ENCODE data around the gene RIMS3. TPM values are rescaled to one million over a fixed set of nuclear protein-coding genes. Genes with fewer than 3 reads are reported as not detected.

RIMS3 gene
- total RNA-seq, 1 donor from 2014 or later, result 26.0 TPM

- Mint-ChIP-seq H3K27ac (ENCODE audit: unreplicated experiment) (no peak overlapping the region), H3K36me3 (ENCODE audit: low read depth) (peaks cover 2% of the 10 kb centered on the region), H3K4me3 (ENCODE audit: unreplicated experiment) (no peak overlapping the region), H3K9me3 (ENCODE audit: low read depth) (no peaks in the 10 kb centered on the region), H3K4me1 (ENCODE audit: low read depth) (peaks cover 7% of the 10 kb centered on the region), H3K27me3 (ENCODE audit: low read depth) (peaks cover 7% of the 10 kb centered on the region)
- DNase-seq (ENCODE audit: low spot score), result no peak
- TF ChIP-seq CTCF (IDR thresholded peaks at IDR 0.05), result no peak
Measured at GRCh38 chr1:40652979-40653378, 12.5 kb downstream of the RIMS3 start.

- DNase-seq (ENCODE audit: low spot score), result no peak
- H3K9me3 Mint-ChIP-seq (ENCODE audit: low read depth), result no peaks in the 10 kb centered on the region
- peaks cover 7% of the 10 kb centered on the region for H3K4me1 Mint-ChIP-seq (ENCODE audit: low read depth)
- H3K27me3 Mint-ChIP-seq (ENCODE audit: low read depth), result peaks cover 7% of the 10 kb centered on the region
- H3K4me3 Mint-ChIP-seq (ENCODE audit: unreplicated experiment), result no peak overlapping the region
- TF ChIP-seq CTCF (IDR thresholded peaks at IDR 0.05), result no peak
- H3K27ac Mint-ChIP-seq (ENCODE audit: unreplicated experiment), result no peak overlapping the region
- H3K36me3 Mint-ChIP-seq (ENCODE audit: low read depth), result no peaks in the 10 kb centered on the region
Measured at GRCh38 chr1:40652468-40652867, 13.0 kb downstream of the RIMS3 start.

- Mint-ChIP-seq H3K27me3 (ENCODE audit: low read depth) (peaks cover 7% of the 10 kb centered on the region), H3K9me3 (ENCODE audit: low read depth) (no peaks in the 10 kb centered on the region), H3K4me1 (ENCODE audit: low read depth) (peaks cover 11% of the 10 kb centered on the region), H3K36me3 (ENCODE audit: low read depth) (no peaks in the 10 kb centered on the region), H3K27ac (ENCODE audit: unreplicated experiment) (no peak overlapping the region), H3K4me3 (ENCODE audit: unreplicated experiment) (no peak overlapping the region)
- no peak for DNase-seq (ENCODE audit: low spot score)
- no peak for TF ChIP-seq CTCF (IDR thresholded peaks at IDR 0.05)
Measured at GRCh38 chr1:40651138-40651857, 14.2 kb downstream of the RIMS3 start.

GRCh38 chr1:40650075-40650474 lies 15.4 kb downstream of the RIMS3 start:
- no peak overlapping the region for H3K27ac Mint-ChIP-seq (ENCODE audit: unreplicated experiment)
- H3K9me3 Mint-ChIP-seq (ENCODE audit: low read depth), result no peaks in the 10 kb centered on the region
- peaks cover 14% of the 10 kb centered on the region for H3K4me1 Mint-ChIP-seq (ENCODE audit: low read depth)
- TF ChIP-seq CTCF (IDR thresholded peaks at IDR 0.05), result peak; percentile 51
- DNase-seq (ENCODE audit: low spot score), result no peak
- peaks cover 7% of the 10 kb centered on the region for H3K27me3 Mint-ChIP-seq (ENCODE audit: low read depth)
- H3K4me3 Mint-ChIP-seq (ENCODE audit: unreplicated experiment), result no peak overlapping the region
- peaks cover 1% of the 10 kb centered on the region for H3K36me3 Mint-ChIP-seq (ENCODE audit: low read depth)

- Mint-ChIP-seq H3K4me1 (ENCODE audit: low read depth) (peaks cover 11% of the 10 kb centered on the region), H3K36me3 (ENCODE audit: low read depth) (peaks cover 3% of the 10 kb centered on the region), H3K27me3 (ENCODE audit: low read depth) (peaks cover 4% of the 10 kb centered on the region), H3K9me3 (ENCODE audit: low read depth) (no peaks in the 10 kb centered on the region), H3K4me3 (ENCODE audit: unreplicated experiment) (no peak overlapping the region), H3K27ac (ENCODE audit: unreplicated experiment) (no peak overlapping the region)
- DNase-seq (ENCODE audit: low spot score), result no peak
- no peak for TF ChIP-seq CTCF (IDR thresholded peaks at IDR 0.05)
Measured at GRCh38 chr1:40649592-40649930, 15.9 kb downstream of the RIMS3 start.
